ENCODE results near the gene OTUD6A.

Gene OTUD6A, protein sequence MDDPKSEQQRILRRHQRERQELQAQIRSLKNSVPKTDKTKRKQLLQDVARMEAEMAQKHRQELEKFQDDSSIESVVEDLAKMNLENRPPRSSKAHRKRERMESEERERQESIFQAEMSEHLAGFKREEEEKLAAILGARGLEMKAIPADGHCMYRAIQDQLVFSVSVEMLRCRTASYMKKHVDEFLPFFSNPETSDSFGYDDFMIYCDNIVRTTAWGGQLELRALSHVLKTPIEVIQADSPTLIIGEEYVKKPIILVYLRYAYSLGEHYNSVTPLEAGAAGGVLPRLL

DNA sequence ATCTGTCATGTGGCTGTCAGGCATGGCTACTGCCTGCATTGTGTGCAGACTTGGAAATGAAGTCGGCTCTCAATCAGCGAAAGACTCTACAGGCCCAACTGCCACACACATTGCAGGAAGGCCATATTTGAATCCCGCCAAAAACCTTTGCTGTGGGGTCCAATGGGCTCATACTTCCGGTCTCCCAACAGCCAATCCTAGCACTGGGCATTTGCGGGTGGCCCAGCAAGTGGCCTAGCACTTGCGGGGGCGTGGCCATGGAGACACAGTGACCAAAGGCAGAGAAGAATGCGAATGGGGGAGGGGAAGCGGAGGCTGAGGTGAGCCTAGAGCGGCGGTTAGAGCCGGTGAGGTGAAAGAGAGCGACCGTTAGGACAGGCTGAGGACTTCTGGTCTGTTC is at the start of gene OTUD6A:
Gene OTUD6A (plus strand): TSS at position 382 of the 400 bp plus-strand sequence. CDS start 68 bp downstream, outside the sequence.
- no peaks in the 10 kb centered on the region for H4K20me1 ChIP-seq (ENCODE audit: insufficient read depth, low read length)
- no peak within 1 kb of the TSS for H3K4me2 ChIP-seq (ENCODE audit: low read length)
- H3K36me3 ChIP-seq (replicated peaks; ENCODE audit: low read depth, low read length) = no peaks in the 10 kb centered on the region
- H3K4me1 ChIP-seq (ENCODE audit: low read length) = no peaks in the 10 kb centered on the region
- no peaks in the 10 kb centered on the region for H3K27me3 ChIP-seq (ENCODE audit: low read depth, low read length)
- H3K4me3 ChIP-seq (ENCODE audit: low read length) = no peak within 1 kb of the TSS
- H3K27ac ChIP-seq (ENCODE audit: low read length) = no peak within 1 kb of the TSS
- no peak within 1 kb of the TSS for H2AFZ ChIP-seq (ENCODE audit: low read depth, low read length)
- H3K9me3 ChIP-seq (ENCODE audit: insufficient read depth, low read length) = no peaks in the 10 kb centered on the region
- TF ChIP-seq EZH2phosphoT487 (IDR thresholded peaks at IDR 0.05; ENCODE audit: low read depth) = no peak
- TF ChIP-seq, protein P1, sequence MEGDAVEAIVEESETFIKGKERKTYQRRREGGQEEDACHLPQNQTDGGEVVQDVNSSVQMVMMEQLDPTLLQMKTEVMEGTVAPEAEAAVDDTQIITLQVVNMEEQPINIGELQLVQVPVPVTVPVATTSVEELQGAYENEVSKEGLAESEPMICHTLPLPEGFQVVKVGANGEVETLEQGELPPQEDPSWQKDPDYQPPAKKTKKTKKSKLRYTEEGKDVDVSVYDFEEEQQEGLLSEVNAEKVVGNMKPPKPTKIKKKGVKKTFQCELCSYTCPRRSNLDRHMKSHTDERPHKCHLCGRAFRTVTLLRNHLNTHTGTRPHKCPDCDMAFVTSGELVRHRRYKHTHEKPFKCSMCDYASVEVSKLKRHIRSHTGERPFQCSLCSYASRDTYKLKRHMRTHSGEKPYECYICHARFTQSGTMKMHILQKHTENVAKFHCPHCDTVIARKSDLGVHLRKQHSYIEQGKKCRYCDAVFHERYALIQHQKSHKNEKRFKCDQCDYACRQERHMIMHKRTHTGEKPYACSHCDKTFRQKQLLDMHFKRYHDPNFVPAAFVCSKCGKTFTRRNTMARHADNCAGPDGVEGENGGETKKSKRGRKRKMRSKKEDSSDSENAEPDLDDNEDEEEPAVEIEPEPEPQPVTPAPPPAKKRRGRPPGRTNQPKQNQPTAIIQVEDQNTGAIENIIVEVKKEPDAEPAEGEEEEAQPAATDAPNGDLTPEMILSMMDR (IDR thresholded peaks at IDR 0.05; ENCODE audit: low read depth, low read length) = no peak
- H3K79me2 ChIP-seq (ENCODE audit: low read length) = no peaks in the 10 kb centered on the region
- no peak within 1 kb of the TSS for H3K9ac ChIP-seq (ENCODE audit: low read length)

DNA sequence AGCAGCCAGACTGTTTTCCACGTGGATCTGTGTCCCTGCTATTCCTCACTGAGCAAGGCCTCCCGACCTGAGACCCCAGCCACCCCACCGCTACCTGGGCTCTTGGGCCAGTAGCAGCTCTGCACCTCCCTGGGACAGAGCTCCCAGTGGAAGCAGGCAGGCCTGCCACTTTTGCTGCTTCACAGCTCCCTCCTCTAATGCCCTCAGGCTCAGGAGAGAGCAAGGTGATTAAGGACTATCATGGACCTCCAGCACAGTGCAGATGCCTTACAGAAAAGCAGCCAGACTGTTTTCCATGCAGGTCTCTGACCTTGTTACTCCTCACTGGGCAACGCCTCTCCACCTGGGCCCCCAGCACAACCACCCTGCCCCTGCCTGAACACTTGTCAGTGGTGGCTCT is 49.5 kb upstream of the OTUD6A start:
- Histone ChIP-seq H3K27ac (ENCODE audit: low read length) (no peak overlapping the region), H3K4me1 (ENCODE audit: low read length) (no peaks in the 10 kb centered on the region), H3K4me2 (ENCODE audit: low read length) (no peak overlapping the region), H3K27me3 (ENCODE audit: low read depth, low read length) (no peaks in the 10 kb centered on the region), H3K79me2 (ENCODE audit: low read length) (no peaks in the 10 kb centered on the region), H4K20me1 (ENCODE audit: insufficient read depth, low read length) (no peaks in the 10 kb centered on the region), H3K36me3 (replicated peaks; ENCODE audit: low read depth, low read length) (no peaks in the 10 kb centered on the region), H3K9ac (ENCODE audit: low read length) (no peak overlapping the region), H3K4me3 (ENCODE audit: low read length) (no peak overlapping the region), H2AFZ (ENCODE audit: low read depth, low read length) (no peak overlapping the region), H3K9me3 (ENCODE audit: insufficient read depth, low read length) (no peaks in the 10 kb centered on the region)
- TF ChIP-seq EZH2phosphoT487 (IDR thresholded peaks at IDR 0.05; ENCODE audit: low read depth) = no peak
- TF ChIP-seq, protein P1 (IDR thresholded peaks at IDR 0.05; ENCODE audit: low read depth, low read length) = no peak

DNA sequence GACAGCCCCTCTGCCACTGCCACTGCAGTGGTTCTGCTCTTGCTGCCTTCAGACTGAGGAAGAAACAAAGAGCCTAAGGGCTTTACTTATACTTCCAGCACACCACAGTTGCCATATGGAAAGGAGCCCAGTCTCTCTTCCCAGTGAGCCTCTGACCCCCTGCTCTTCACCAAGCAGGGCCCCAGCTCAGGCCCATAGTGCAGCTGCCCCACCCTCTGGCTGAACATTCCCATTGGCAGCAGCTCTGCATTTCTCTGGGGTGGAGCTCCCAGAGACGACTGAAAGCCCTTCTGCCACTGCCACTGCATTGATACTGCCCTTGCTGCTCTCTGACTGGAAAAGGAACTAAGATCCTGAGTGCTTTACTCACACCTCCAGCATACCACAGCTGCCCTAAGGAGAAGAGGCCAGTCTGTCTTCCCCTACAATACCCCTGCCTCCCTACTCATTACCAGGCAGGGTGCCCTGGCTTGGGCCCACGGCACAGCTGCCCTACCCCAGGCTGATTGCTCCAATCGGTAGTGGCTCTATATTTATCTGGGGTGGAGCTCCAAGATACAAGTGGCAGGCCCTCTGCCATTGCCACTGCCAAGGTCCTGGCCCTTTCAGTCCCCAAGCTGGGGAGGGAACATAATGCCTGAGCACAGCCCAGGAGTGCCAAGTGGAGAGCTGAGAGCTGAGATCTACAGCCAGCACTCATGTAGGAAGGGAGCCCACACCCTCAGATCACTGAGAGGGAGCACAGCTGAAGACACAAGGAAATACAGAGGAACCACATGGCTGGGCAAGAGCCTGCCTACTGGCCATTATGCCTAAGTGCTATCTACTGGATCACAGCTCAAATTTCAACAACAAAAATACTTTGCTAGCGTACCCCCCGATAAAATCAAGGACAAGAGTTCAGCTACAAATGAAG is 48.5 kb upstream of the OTUD6A start:
- TF ChIP-seq, protein P1 (IDR thresholded peaks at IDR 0.05; ENCODE audit: low read depth, low read length) = no peak
- no peak for TF ChIP-seq EZH2phosphoT487 (IDR thresholded peaks at IDR 0.05; ENCODE audit: low read depth)
- Histone ChIP-seq H3K4me2 (ENCODE audit: low read length) (no peak overlapping the region), H3K79me2 (ENCODE audit: low read length) (no peaks in the 10 kb centered on the region), H3K9me3 (ENCODE audit: insufficient read depth, low read length) (no peaks in the 10 kb centered on the region), H3K4me1 (ENCODE audit: low read length) (no peaks in the 10 kb centered on the region), H3K27ac (ENCODE audit: low read length) (no peak overlapping the region), H3K9ac (ENCODE audit: low read length) (no peak overlapping the region), H3K36me3 (replicated peaks; ENCODE audit: low read depth, low read length) (no peaks in the 10 kb centered on the region), H3K4me3 (ENCODE audit: low read length) (no peak overlapping the region), H3K27me3 (ENCODE audit: low read depth, low read length) (no peaks in the 10 kb centered on the region), H4K20me1 (ENCODE audit: insufficient read depth, low read length) (no peaks in the 10 kb centered on the region), H2AFZ (ENCODE audit: low read depth, low read length) (no peak overlapping the region)

DNA sequence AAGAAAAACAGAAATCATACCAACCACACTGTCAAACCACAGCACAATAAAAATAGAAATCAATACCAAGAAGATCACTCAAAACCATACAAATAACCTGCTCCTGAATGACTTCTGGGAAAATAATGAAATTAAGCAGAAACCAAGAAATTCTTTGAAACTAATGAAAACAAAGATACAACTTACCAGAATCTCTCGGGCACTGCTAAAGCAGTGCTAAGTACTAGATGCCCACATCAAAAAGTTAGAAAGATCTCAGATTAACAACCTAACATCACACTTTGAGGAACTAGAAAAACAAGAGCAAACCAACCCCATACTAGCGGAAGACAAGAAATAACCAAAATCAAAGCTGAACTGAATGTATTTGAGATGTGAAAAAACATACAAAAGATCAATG is 45.7 kb upstream of the OTUD6A start:
- no peaks in the 10 kb centered on the region for H3K27me3 ChIP-seq (ENCODE audit: low read depth, low read length)
- no peaks in the 10 kb centered on the region for H4K20me1 ChIP-seq (ENCODE audit: insufficient read depth, low read length)
- no peaks in the 10 kb centered on the region for H3K9me3 ChIP-seq (ENCODE audit: insufficient read depth, low read length)
- H3K27ac ChIP-seq (ENCODE audit: low read length) = no peak overlapping the region
- H3K4me2 ChIP-seq (ENCODE audit: low read length) = no peak overlapping the region
- H3K4me1 ChIP-seq (ENCODE audit: low read length) = no peaks in the 10 kb centered on the region
- no peaks in the 10 kb centered on the region for H3K79me2 ChIP-seq (ENCODE audit: low read length)
- no peaks in the 10 kb centered on the region for H3K36me3 ChIP-seq (replicated peaks; ENCODE audit: low read depth, low read length)
- H3K9ac ChIP-seq (ENCODE audit: low read length) = no peak overlapping the region
- H2AFZ ChIP-seq (ENCODE audit: low read depth, low read length) = no peak overlapping the region
- TF ChIP-seq EZH2phosphoT487 (IDR thresholded peaks at IDR 0.05; ENCODE audit: low read depth) = no peak
- TF ChIP-seq, protein P1 (IDR thresholded peaks at IDR 0.05; ENCODE audit: low read depth, low read length) = no peak
- H3K4me3 ChIP-seq (ENCODE audit: low read length) = no peak overlapping the region
